Skin of body (tissue), 2 donors: ENCODE data around the gene ATPAF1. TPM values are rescaled to one million over a fixed set of nuclear protein-coding genes. Genes with fewer than 3 reads are reported as not detected.
"Not testable (repeated sequence)": the region's sequence is repeated elsewhere in the genome, so short reads cannot be mapped to it uniquely, and the experiment has no call there.

ENCODE experiments used
- DNase-seq: peaks from one replicate; lab custom pipeline; 2025; lab: John Stamatoyannopoulos, UW
- total RNA-seq: library from RNA; depleted of rRNA; stranded (reverse); fragments of >200 nt; gene quantifications from one replicate; pipeline ENCODE4 v1.2.3, GENCODE V29; 2014

ATPAF1 gene, protein sequence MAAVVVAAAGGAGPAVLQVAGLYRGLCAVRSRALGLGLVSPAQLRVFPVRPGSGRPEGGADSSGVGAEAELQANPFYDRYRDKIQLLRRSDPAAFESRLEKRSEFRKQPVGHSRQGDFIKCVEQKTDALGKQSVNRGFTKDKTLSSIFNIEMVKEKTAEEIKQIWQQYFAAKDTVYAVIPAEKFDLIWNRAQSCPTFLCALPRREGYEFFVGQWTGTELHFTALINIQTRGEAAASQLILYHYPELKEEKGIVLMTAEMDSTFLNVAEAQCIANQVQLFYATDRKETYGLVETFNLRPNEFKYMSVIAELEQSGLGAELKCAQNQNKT
- 30.3 TPM for total RNA-seq

DNA sequence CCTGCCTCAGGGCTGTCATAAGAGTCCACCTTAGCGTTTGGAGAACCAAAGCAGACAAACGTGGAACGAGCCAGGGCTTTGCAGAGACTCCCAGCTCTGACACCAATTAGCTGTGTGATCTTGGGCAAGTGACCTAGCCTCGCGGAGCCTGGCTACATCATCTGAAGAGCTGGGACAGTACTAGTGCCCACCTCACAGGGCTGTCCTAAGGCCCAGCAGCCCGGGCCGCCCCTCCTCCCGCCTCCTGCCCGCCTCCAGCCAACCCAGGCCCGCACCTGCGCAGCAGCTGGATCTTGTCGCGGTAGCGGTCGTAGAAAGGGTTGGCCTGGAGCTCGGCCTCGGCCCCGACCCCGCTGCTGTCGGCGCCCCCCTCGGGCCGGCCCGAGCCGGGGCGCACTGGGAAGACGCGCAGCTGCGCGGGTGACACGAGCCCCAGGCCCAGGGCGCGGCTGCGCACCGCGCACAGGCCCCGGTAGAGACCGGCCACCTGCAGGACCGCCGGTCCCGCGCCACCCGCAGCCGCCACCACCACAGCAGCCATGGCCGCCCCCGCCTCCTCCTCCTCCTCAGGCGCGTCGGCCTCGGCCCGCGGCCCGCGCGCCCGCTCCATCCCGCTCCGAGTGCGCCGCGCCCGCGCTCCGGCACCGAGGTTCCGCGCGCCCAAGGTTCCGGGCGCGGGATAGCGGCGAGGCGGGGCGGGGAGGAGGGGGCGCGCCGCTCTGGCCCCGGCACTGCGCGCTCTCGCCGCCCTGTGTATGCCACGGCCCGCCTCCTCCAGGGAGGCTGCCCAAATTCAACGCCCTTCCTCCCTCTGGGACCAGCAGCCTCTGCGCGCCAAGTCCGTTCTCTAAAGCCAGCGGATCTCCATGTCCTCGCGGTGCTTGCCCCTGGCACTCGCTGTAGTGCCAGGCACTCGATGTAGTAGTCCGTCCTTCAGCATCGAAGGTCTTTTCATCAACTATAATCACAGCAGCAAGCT is at the start of gene ATPAF1:
ATPAF1 (minus strand) TSS at position 583 of the 979 bp plus-strand sequence; CDS start at position 541, 42 bp downstream.
- peak; percentile 27 for DNase-seq

DNA sequence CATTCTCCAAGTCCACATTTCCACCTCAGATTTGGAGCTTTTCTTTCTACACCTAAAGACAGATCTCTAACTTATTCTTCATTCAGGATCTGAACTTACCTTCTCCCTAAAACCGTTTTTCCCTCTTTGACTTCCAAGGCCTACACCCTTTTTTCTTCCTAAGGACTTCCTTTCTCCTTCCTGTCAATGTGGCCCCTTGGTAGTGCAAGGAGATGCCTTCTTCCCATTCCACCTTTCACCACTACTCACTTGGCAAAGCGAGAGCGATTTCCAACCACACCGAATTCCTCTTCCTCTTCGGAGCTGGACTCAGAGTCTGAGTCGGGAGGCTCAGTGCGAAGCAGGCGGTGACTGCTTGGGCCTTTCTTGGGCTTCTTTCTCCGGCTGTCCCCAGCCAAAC is 49.5 kb upstream of the ATPAF1 start:
- no peak for DNase-seq

- no peak for DNase-seq
These were observed 46.8 kb upstream of the ATPAF1 start for GRCh38 chr1:46714976-46715375.

DNA sequence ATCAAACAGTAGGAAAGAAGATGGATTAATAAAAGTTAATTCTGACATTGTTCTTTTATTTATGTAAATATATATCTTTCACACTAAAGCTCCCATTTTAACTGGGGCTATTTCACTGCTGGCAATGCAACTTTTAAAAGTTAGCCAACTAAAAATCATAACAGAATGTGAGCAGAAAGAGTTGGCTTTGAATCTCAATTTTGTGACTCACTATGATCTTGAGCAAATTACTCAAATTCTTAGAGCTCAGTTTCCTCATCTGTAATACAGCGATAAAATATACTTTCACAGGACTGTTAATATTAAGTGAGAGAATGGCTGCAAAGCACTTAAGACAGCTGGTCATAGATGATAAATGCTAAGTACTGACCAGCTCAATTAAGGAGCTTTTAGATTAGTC is 40.0 kb upstream of the ATPAF1 start:
- DNase-seq: no peak

DNA sequence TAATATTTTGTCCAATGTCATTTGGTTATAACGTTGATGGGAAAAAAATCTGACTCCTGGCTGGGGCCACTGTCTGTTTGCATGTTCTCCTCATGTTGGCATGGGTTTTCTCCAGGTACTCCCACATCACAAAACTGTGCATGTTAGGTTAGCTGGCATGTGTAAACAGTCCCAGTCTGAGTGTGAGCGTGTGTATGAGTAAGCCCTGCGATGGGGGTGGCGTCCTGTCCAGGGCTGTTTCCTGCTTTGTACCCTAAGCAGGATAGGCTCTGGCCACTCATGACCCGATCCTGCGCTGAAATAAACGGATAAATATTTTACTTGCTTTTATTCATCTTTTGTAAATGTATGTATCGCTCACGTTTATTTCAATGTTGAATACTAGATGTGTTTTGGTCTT is 37.2 kb upstream of the ATPAF1 start:
- DNase-seq: no peak

DNA sequence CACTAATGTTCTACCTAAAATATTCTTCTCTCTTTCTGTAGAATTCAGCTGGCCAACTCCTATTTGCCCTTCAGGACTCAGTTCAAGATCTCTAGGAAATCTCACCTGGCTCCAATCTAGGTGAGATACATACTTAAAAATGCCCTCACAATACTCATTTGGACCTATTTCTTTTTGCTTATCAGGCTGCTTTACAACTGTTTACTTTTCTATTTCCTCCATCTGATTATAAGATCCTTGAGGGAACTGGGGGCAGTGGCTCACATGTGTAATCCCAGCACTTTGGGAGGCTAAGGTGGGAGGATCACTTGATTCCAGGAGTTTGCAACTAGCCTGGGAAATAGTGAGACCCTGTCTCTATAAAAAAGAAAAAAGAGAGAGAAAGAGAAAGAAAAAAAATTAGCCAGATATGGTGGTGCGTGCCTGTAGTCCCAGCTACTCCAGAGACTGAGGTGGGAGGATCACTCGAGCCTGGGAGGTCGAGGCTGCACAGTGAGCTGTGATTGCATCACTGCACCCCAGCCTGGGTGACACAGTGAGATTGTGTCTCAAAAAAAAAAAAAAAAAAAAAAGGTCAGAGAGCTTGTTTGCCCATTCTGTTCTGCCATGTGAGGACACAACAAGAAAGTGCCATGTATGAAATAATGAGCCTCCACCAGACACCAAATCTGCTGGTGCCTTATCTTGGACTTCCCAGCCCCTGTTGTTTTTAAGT is 35.9 kb upstream of the ATPAF1 start:
- no peak for DNase-seq

- DNase-seq: no peak
These were observed 31.5 kb upstream of the ATPAF1 start for GRCh38 chr1:46699666-46700065.

DNA sequence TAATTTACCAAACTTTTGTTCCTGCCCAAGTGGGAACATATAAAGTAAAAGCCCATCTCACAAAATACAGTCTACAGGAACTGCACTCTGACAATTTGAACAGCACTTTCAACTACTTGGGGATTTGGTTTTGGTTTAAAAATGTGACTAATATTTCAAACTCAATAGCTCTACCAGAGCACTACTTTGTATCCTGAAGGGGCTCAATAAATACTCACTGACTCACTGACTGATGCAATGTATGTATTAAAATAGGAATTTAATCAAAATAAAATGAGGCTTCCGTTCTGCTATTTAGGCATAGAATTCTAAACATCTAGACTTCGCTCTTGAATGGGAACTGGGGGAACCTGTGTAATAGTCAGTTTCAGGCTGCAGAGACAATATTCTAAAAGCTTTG is 28.9 kb upstream of the ATPAF1 start:
- no peak for DNase-seq

DNA sequence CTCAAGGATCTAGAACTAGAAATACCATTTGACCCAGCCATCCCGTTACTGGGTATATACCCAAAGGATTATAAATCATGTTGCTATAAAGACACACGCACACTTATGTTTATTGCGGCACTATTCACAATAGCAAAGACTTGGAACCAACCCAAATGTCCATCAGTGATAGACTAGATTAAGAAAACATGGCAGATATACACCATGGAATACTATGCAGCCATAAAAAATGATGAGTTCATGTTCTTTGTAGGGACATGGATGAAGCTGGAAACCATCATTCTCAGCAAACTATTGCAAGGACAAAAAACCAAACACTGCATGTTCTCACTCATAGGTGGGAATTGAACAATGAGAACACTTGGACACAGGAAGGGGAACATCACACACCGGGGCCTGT is 26.5 kb upstream of the ATPAF1 start:
- DNase-seq: not testable (repeated sequence)

DNA sequence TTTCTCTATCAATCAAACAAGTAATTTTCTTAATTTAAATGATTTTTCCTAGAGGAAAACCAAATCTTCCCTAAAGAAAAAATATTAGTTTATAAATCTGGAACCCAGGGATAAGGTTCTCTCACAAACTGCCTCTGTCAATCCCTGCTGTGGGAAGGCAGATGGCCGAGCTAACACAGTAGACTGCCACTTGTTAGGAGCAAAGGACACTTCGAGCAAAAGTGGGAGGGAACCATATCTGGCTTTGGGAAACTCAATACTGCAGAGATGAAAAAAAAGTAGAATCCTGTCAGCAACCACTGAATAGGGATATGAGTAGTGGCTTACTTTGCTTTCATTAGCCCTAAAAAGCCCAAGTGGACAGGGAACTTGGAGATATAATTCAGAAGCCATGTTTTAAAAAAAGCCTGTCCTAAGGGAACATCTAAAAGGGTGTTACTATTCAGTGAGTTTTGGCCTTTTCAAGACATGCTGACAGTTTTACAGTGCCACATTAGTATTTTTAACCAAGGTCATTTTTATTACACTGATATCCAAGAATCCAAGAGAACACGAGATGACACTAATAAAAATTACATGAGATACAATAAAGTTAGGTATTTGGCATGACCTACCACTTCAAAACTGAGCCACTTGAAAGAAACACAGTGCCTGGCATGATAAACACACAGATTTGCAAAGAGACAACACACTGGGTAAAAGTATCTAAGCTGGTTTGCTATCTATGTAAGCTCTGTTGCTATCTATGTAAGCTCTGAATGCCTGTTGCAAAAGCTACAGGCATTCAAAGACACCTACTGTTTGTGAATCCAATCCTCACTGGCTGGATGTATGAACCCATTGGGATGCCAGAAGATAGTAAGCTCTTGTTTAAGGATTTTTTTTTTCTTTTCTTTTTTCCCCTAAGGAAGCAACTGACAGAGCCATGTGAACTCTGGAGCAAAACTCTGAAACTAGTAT is 24.9 kb upstream of the ATPAF1 start:
- DNase-seq: no peak

DNA sequence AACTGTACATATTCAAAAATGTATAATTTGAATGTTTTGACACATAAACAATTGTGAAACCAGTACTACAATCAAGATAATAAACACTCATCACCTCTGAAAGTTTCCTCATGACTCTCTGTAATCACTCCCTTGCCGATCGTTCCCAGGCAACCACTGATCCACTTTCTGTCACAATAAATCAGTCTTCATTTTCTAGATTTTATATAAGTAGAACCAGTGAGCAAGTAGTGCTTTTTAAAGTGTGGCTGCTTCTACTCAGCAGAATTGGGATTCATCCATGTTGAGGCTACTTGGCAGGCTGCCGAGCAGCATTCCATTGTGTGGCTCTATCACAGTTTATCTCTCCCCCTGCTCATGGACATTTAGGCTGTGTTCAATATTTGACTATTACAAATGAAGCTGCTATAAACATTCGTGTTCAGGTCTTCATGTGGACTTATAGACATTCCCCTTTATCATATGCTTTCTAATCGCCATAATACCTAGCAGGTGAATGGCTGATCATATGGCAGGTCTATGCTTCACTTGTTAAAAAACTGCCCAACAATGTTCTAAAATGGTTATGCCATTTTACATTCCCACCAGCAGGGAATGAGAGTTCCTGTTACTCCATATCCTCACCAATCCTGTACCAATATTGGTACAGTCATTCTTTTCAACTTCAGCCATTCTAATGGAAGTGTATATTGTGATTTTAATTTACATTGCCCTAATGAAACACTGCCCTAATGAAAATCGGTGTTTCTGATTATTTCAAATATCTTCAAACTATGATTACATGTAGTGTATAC is 24.0 kb upstream of the ATPAF1 start:
- no peak for DNase-seq

GRCh38 chr1:46690931-46691421 is 22.8 kb upstream of the ATPAF1 start:
- DNase-seq: no peak

GRCh38 chr1:46689897-46690296 is 21.7 kb upstream of the ATPAF1 start:
- DNase-seq: no peak

GRCh38 chr1:46689356-46689755 is 21.2 kb upstream of the ATPAF1 start:
- no peak for DNase-seq

DNA sequence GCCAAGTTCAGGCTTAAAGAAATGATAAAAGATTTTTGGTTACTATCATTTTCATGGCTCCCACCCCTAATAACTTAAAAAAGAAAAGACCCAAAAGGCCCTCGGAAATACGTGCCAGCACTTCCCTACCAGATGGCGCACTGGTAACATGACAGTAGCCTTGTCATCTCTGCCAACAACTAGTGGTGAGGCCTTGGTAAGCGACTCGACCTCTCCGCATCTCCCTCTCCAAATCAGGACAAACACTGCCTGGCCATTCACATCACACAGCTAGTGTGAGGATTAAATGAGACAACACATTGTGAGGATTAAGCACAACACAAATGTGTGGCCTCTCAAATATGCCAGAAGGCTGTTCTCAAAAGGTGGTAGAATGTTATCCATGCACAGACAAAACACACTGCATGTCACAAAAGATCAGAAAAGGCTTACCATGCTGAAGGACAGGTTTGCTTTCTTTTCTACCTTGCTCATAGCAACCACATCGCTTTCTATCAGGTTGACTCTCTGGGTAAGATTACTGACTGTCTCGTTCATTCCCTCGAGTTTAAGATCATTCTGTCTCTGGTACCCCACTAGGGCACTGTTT is 19.9 kb upstream of the ATPAF1 start:
- no peak for DNase-seq

- DNase-seq: peak; percentile 25
These were observed 19.0 kb upstream of the ATPAF1 start for GRCh38 chr1:46687093-46687659.

DNA sequence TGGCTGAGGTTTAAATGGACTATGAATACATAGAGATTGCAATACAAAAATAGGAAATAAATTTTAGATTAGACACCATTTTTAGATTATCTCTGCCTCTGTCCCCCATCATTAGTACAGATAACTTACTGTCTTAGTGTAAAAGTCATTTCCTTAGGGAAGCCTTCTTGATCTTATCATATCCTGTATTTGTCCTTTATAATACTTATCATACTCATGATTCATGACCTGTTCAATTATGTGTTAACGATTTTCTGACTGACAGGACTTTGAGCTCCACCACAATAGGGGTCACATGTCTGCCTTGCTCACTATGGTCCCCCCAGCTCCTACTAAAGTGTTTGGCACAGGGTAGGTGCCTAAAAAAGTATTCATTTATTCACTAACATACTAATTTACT is 18.1 kb upstream of the ATPAF1 start:
- no peak for DNase-seq

GRCh38 chr1:46684670-46685069 is 16.5 kb upstream of the ATPAF1 start:
- DNase-seq: no peak

DNA sequence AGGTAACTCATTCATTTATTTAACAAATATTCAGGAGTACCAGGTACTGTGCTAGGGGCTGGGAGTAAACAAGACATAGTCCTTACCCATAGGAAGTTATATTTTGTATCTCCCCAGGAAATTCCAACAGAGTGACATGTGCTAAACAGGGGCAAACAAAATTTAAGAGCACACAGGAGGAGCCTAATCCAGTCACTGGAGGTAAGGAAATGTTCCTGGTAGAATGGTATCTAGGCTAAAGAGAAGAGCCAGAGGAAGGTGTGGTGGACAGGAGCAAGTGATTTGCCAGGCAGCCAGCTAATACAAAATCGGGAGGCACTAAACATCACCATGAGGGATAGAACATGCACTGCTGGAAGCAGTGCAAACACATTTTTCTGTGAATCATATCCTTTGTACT is 13.9 kb upstream of the ATPAF1 start:
- no peak for DNase-seq
